Stomach (tissue), 9 donors: ENCODE measurements around the gene FGF12. TPM values are rescaled to one million over a fixed set of nuclear protein-coding genes. Genes with fewer than 3 reads are reported as not detected.

Experiments
- DNase-seq, 2 donors: peaks; one replicate each; pipeline versions ENCODE4 v3.0.0 to v3.0.0-alpha.2; 2013 to 2019
- H3K27ac ChIP-seq, 5 donors: fragments of 200-600 bp in 4 of 5; sonication (generic) in 4 of 5; one replicate each; pipeline ENCODE4 v1.5.1; 2013 to 2019; ENCODE audit warnings: mild to moderate bottlenecking in 1 of 5, moderate library complexity in 1 of 5
- H3K27me3 ChIP-seq, 3 donors: fragments of 200-600 bp; sonication (generic); one replicate each; pipeline ENCODE4 v1.5.1; 2017 to 2019; ENCODE audit warnings: mixed run types in 1 of 3
- H3K36me3 ChIP-seq, 4 donors: fragments of 200-600 bp; sonication (generic); 1 replicate in 3 of 4; 2 replicates in 1 of 4; pipeline ENCODE4 v1.5.1; 2016 to 2019
- H3K4me1 ChIP-seq, 4 donors: fragments of 200-600 bp; sonication (generic); one replicate each; pipeline ENCODE4 v1.5.1; 2016 to 2019
- H3K4me3 ChIP-seq, 4 donors: fragments of 200-600 bp; sonication (generic) in 3 of 4; one replicate each; pipeline ENCODE4 v1.5.1; 2016 to 2019; ENCODE audit warnings: mild to moderate bottlenecking in 1 of 4
- H3K9me3 ChIP-seq, 4 donors: fragments of 200-600 bp; sonication (generic); one replicate each; pipeline ENCODE4 v1.5.1; 2016 to 2019
- CTCF ChIP-seq, 7 experiments: fragments of 450-650 bp in 4 of 7; fragments of 200-600 bp in 3 of 7; sonication (generic) in 3 of 7; IDR thresholded peaks; one replicate each; pipeline ENCODE4 v1.5.1; 2016 to 2019; ENCODE audit warnings: antibody characterized with exemption in 7 of 7, control low read depth in 2 of 7, mild to moderate bottlenecking in 1 of 7
- EP300 ChIP-seq: sonication (generic); formaldehyde crosslinking; IDR thresholded peaks from one replicate; pipeline ENCODE4 v1.6.1; 2017; ENCODE audit warnings: antibody characterized with exemption
- POLR2A ChIP-seq, 4 donors: fragments of 450-650 bp; IDR thresholded peaks; one replicate each; pipeline ENCODE4 v1.6.1; 2016; ENCODE audit warnings: antibody characterized with exemption in 4 of 4, control low read depth in 2 of 4, mild to moderate bottlenecking in 1 of 4, moderate library complexity in 1 of 4
- POLR2AphosphoS5 ChIP-seq, 3 donors: sonication (generic); formaldehyde crosslinking; IDR thresholded peaks; one replicate each; pipeline ENCODE4 v1.6.1; 2016; ENCODE audit warnings: antibody characterized with exemption in 3 of 3
- WGBS, 5 donors: extraction: QIAGEN DNeasy Blood & Tissue Kit in 3 of 5; methylation state at CpG; one replicate each; pipeline versions ENCODE4 v1.1.5 to v1.1.7; 2013 to 2018; 5-methylcytosine and 5-hydroxymethylcytosine counted together
- intact Hi-C: fragments of 100-400 bp; cut with DNase I; formaldehyde crosslinking; loops from one replicate; pipeline ENCODE4 v1.15.1; 2023; ENCODE audit warnings: low total_unique reads
- polyA plus RNA-seq, 3 donors: library from polyadenylated mRNA; stranded (reverse); fragments of 200-250 nt; gene quantifications; one replicate each; pipeline ENCODE4 v1.2.3, GENCODE V29; 2013
- total RNA-seq, 5 donors: library from RNA; depleted of rRNA; stranded (reverse); fragments of >200 nt; gene quantifications; one replicate each; pipeline versions ENCODE4 v1.1.0 to v1.2.3, GENCODE V29; 2014 to 2016
- donor health status: healthy with polysubstance abuse.
- donor health status: Bipolar disorder and iron deficiency.
- donor health status: healthy.

The FGF12 gene
- total and polyA plus RNA-seq, 8 donors = 0.45 to 5.0 (median 0.88) TPM; not detected in 1

GRCh38 chr3:192397012-192397411 is 330.3 kb downstream of the FGF12 start:
- no peaks in the 10 kb centered on the region for H3K36me3 ChIP-seq
- 87 to 99% (median 90%) methylated on average over 3 of the region's 3 CpGs for WGBS, 5 donors
- intact Hi-C loops = no loop called here

GRCh38 chr3:192395506-192395905 is 331.8 kb downstream of the FGF12 start:
- TF ChIP-seq POLR2A (IDR thresholded peaks at IDR 0.05) (no peak), POLR2AphosphoS5 (IDR thresholded peaks at IDR 0.05) (no peak), CTCF (IDR thresholded peaks at IDR 0.05) (no peak), EP300 (no peak)
- Histone ChIP-seq H3K9me3 (no peaks in the 10 kb centered on the region), H3K36me3 (no peaks in the 10 kb centered on the region), H3K27me3 (no peaks in the 10 kb centered on the region), H3K4me3 (no peak overlapping the region), H3K27ac (no peak overlapping the region), H3K4me1 (no peaks in the 10 kb centered on the region)
- WGBS, 5 donors = 75 to 86% (median 85%) methylated on average over 5 of the region's 5 CpGs
- no peak for DNase-seq
- intact Hi-C loops = no loop called here

More at GRCh38 chr3:192397012-192397411, 330.3 kb downstream of the FGF12 start:
- H3K9me3 ChIP-seq = no peaks in the 10 kb centered on the region
- no peak overlapping the region for H3K4me3 ChIP-seq
- no peak for DNase-seq
- H3K27ac ChIP-seq = no peak overlapping the region
- no peaks in the 10 kb centered on the region for H3K27me3 ChIP-seq
- no peaks in the 10 kb centered on the region for H3K4me1 ChIP-seq
- no peak for TF ChIP-seq EP300
- no peak for TF ChIP-seq POLR2A (IDR thresholded peaks at IDR 0.05)
- TF ChIP-seq CTCF (IDR thresholded peaks at IDR 0.05) = no peak
- no peak for TF ChIP-seq POLR2AphosphoS5 (IDR thresholded peaks at IDR 0.05)

- Histone ChIP-seq H3K27me3 (no peaks in the 10 kb centered on the region), H3K4me1 (no peaks in the 10 kb centered on the region), H3K4me3 (no peak overlapping the region), H3K27ac (no peak overlapping the region), H3K36me3 (no peaks in the 10 kb centered on the region), H3K9me3 (no peaks in the 10 kb centered on the region)
- TF ChIP-seq EP300 (no peak), POLR2AphosphoS5 (IDR thresholded peaks at IDR 0.05) (no peak), POLR2A (IDR thresholded peaks at IDR 0.05) (no peak), CTCF (IDR thresholded peaks at IDR 0.05) (no peak)
- WGBS, 5 donors = 64 to 85% (median 81%) methylated on average over 4 of the region's 4 CpGs
- no peak for DNase-seq
- intact Hi-C loops = no loop called here
These were observed 334.4 kb downstream of the FGF12 start for GRCh38 chr3:192392986-192393385.

GRCh38 chr3:192382861-192383260 is 344.5 kb downstream of the FGF12 start:
- WGBS, 5 donors = 47 to 55% (median 51%) methylated on average over 2 of the region's 2 CpGs
- H3K36me3 ChIP-seq = no peaks in the 10 kb centered on the region
- no peak for DNase-seq
- no peak overlapping the region for H3K4me3 ChIP-seq
- H3K27ac ChIP-seq = no peak overlapping the region
- no peaks in the 10 kb centered on the region for H3K9me3 ChIP-seq
- no peaks in the 10 kb centered on the region for H3K4me1 ChIP-seq
- TF ChIP-seq POLR2AphosphoS5 (IDR thresholded peaks at IDR 0.05) = no peak
- TF ChIP-seq POLR2A (IDR thresholded peaks at IDR 0.05) = no peak
- no peak for TF ChIP-seq EP300
- no peak for TF ChIP-seq CTCF (IDR thresholded peaks at IDR 0.05)
- no peaks in the 10 kb centered on the region for H3K27me3 ChIP-seq
- intact Hi-C loops = no loop called here
